Vagina (tissue), 2 donors: ENCODE data around the gene CLRN3.

ENCODE experiments used
- CTCF ChIP-seq, 3 experiments: fragments of 450-650 bp in 2 of 3; fragments of 200-600 bp in 1 of 3; sonication (generic) in 1 of 3; IDR thresholded peaks; one replicate each; pipeline ENCODE4 v1.5.1; 2017 to 2019; ENCODE audit warnings: antibody characterized with exemption in 3 of 3, mild to moderate bottlenecking in 2 of 3, moderate library complexity in 2 of 3
- POLR2A ChIP-seq, 2 donors: fragments of 450-650 bp; IDR thresholded peaks; one replicate each; pipeline ENCODE4 v1.6.1; 2017; ENCODE audit warnings: antibody characterized with exemption in 2 of 2, mild to moderate bottlenecking in 2 of 2, moderate library complexity in 2 of 2
- POLR2AphosphoS5 ChIP-seq, 2 donors: sonication (generic); formaldehyde crosslinking; IDR thresholded peaks; one replicate each; pipeline ENCODE4 v1.9.0; 2017; ENCODE audit warnings: antibody characterized with exemption in 2 of 2, mild to moderate bottlenecking in 2 of 2, low read depth in 1 of 2; ENCODE audit not compliant: insufficient read depth in 1 of 2

GRCh38 chr10:127908106-127908958, 15.6 kb upstream of the CLRN3 start:
- no peak for TF ChIP-seq POLR2A (IDR thresholded peaks at IDR 0.05)
- TF ChIP-seq POLR2AphosphoS5 (IDR thresholded peaks at IDR 0.05; ENCODE audit: insufficient read depth in 1 of 2, low read depth in 1 of 2), result no peak
- TF ChIP-seq CTCF (IDR thresholded peaks at IDR 0.05), result no peak
